Ecto neural progenitor cell (in vitro differentiated cells): ENCODE data around the gene GSTCD.
"Not testable (repeated sequence)": the region's sequence is repeated elsewhere in the genome, so short reads cannot be mapped to it uniquely, and the experiment has no call there.

Source experiments
- DNase-seq: peaks from one replicate; pipeline ENCODE4 v3.0.0-alpha.2; 2018; ENCODE audit warnings: low spot score

Gene GSTCD

GRCh38 chr4:105808030-105808749, 99.6 kb downstream of the GSTCD start:
- no peak for DNase-seq

GRCh38 chr4:105808750-105809041, 100.1 kb downstream of the GSTCD start:
- no peak for DNase-seq

- no peak for DNase-seq
Observed at GRCh38 chr4:105815701-105816100, 107.1 kb downstream of the GSTCD start.

- DNase-seq = no peak
Observed at GRCh38 chr4:105822061-105822460, 113.5 kb downstream of the GSTCD start.

GRCh38 chr4:105828074-105828473, 119.5 kb downstream of the GSTCD start:
- DNase-seq = no peak

- no peak for DNase-seq
Observed at GRCh38 chr4:105831189-105831588, 122.6 kb downstream of the GSTCD start.

GRCh38 chr4:105835177-105835576, 126.6 kb downstream of the GSTCD start:
- DNase-seq = no peak

- no peak for DNase-seq
Observed at GRCh38 chr4:105836537-105836936, 128.0 kb downstream of the GSTCD start.

GRCh38 chr4:105837037-105837436, 128.5 kb downstream of the GSTCD start:
- DNase-seq = no peak

- DNase-seq = no peak
Observed at GRCh38 chr4:105838082-105838481, 129.5 kb downstream of the GSTCD start.

GRCh38 chr4:105840426-105841174, 132.0 kb downstream of the GSTCD start:
- no peak for DNase-seq

- no peak for DNase-seq
Observed at GRCh38 chr4:105843941-105844340, 135.4 kb downstream of the GSTCD start.

- DNase-seq = no peak
Observed at GRCh38 chr4:105845559-105845958, 137.0 kb downstream of the GSTCD start.

- not testable (repeated sequence) for DNase-seq
Observed at GRCh38 chr4:105848359-105848758, 139.8 kb downstream of the GSTCD start.

- DNase-seq = no peak
Observed at GRCh38 chr4:105851196-105851595, 142.6 kb downstream of the GSTCD start.

- not testable (repeated sequence) for DNase-seq
Observed at GRCh38 chr4:105852230-105852629, 143.6 kb downstream of the GSTCD start.

GRCh38 chr4:105858466-105859040, 150.0 kb downstream of the GSTCD start:
- no peak for DNase-seq

- DNase-seq = no peak
Observed at GRCh38 chr4:105859233-105859632, 150.6 kb downstream of the GSTCD start.

- DNase-seq = no peak
Observed at GRCh38 chr4:105870963-105871362, 162.4 kb downstream of the GSTCD start.

GRCh38 chr4:105871997-105872396, 163.4 kb downstream of the GSTCD start:
- no peak for DNase-seq

- no peak for DNase-seq
Observed at GRCh38 chr4:105875233-105875632, 166.6 kb downstream of the GSTCD start.

GRCh38 chr4:105878668-105879067, 170.1 kb downstream of the GSTCD start:
- no peak for DNase-seq

- DNase-seq = no peak
Observed at GRCh38 chr4:105887508-105887907, 178.9 kb downstream of the GSTCD start.
